Retina (tissue), 1 donor: ENCODE results near the gene CHCHD1.
"Not testable (repeated sequence)": the region's sequence is repeated elsewhere in the genome, so short reads cannot be mapped to it uniquely, and the experiment has no call there.

Source experiments
- DNase-seq: peaks from one replicate; pipeline ENCODE4 v3.0.0-alpha.2; 2016

CHCHD1 gene

GRCh38 chr10:73771722-73772280 lies 10.0 kb upstream of the CHCHD1 start:
- DNase-seq = no peak

- DNase-seq = peak; percentile 95
These were observed 9.3 kb upstream of the CHCHD1 start for GRCh38 chr10:73772281-73773151.

- no peak for DNase-seq
These were observed 8.5 kb upstream of the CHCHD1 start for GRCh38 chr10:73773152-73773879.

GRCh38 chr10:73774637-73775036 lies 7.2 kb upstream of the CHCHD1 start:
- no peak for DNase-seq

GRCh38 chr10:73779018-73779417 lies 2.8 kb upstream of the CHCHD1 start:
- DNase-seq = no peak

DNA sequence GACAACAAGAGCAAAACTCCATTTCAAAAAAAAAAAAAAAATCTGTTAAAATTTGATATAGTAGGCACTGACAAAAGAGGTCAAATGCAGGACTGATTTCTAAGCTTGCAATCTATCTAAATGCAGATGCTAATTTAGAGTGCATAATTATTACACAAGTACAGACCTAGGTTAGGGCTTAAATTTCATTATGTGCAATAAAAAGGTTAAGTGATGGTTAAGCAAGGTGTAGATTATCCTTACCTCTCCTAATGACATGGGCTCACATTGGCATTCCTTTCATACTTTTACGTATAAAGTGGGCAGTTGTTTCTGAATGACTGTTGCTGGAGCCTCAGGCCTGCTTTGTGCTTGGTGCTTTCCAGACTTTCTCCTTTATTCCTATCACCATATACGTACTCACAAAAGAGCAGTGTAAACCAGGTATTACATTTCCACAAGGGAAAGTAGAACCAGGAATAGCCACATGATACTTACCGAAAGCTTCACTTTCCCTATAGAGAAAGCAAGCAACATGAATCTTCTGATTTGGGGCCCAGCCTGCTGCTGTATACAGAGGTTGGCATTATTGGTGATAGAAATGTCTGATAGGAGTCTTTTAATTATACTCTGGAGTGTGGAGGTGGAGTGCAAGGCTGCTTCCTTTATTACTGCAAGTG lies 2.2 kb upstream of the CHCHD1 start:
- no peak for DNase-seq

DNA sequence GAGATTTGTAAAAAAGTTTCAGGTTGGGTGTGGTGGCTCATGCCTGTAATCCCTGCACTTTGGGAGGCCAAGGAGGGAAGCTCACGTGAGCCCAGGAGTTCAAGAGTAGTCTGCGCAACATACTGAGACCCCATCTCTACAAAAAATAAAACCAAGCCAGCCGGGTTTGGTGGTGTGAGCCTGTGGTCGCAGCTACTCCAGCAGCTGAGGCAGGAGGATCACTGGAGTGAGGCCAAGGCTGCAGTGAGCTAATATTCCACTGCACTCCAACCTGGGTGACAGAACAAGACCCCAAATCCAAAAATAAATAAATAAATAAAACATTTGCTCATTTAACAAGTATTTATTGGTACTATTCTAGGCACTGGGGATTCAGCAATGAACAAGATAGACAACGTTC lies 1.5 kb upstream of the CHCHD1 start:
- no peak for DNase-seq

DNA sequence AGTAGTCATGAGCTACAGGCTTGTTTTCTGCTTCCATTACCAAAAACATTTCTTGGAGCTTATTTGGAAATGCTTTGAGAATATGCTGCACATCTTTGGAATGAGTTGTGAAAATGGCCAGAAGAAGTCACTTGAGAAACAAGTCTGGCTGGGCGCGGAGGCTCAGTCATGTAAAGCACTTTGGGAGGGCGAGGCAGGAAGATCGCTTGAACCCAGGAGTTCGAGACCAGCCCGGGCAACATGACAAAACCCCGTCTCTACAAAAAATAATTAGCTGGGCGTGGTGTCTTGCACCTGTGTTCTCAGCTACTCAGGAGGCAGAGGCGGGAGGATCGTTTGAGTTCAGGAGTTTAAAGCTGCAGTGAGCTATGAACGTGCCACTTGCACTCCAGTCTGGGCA lies 882 bp upstream of the CHCHD1 start:
- no peak for DNase-seq

- DNase-seq = no peak
These were observed 335 bp upstream of the CHCHD1 start for GRCh38 chr10:73781548-73781878.

- DNase-seq = no peak
These were observed 869 bp downstream of the CHCHD1 start for GRCh38 chr10:73782749-73783085.

- DNase-seq = peak; percentile 96
These were observed 3.4 kb downstream of the CHCHD1 start, which contains the start of gene ZSWIM8 for GRCh38 chr10:73785211-73785720. ZSWIM8 (plus strand) TSS chr10:73785606; CDS start chr10:73785879, 273 bp downstream.

GRCh38 chr10:73785721-73786511 lies 4.1 kb downstream of the CHCHD1 start:
- peak; percentile 45 for DNase-seq

- no peak for DNase-seq
These were observed 4.7 kb downstream of the CHCHD1 start for GRCh38 chr10:73786512-73786885.

- DNase-seq = not testable (repeated sequence)
These were observed 5.4 kb downstream of the CHCHD1 start for GRCh38 chr10:73787031-73787800.

DNA sequence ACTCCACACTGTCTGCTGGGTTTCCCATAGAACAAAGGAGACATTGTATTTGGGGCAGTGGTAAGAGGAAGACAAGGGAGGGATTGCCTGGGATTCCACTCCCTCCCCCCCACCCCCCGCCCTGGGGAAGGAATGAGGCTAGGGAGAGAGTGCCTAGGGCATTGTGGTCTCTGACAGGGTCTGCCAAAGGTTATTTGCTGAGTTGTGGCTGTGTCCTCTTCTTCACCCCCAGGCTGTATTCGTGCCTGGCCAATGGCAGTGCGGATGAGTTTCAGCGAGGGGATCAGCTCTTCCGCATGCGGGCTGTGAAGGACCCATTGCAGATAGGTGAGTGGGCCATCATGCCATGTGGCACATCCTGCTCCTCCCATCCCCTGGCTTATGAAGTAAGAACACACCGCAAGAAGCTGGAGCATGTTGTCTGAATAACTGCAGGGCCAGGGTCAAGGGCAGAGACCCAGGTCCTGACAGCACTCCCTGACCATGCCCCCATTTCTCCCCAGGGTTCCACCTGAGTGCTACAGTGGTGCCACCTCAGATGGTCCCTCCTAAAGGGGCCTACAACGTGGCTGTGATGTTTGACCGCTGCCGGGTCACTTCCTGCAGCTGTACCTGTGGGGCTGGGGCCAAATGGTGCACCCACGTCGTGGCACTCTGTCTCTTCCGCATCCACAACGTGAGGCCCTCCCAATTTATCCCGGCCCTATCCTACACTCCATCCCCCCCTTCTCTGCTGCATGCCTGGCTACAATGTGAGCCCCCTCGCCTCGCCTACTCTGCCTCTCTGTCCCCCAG lies 7.2 kb downstream of the CHCHD1 start:
- DNase-seq = no peak

DNA sequence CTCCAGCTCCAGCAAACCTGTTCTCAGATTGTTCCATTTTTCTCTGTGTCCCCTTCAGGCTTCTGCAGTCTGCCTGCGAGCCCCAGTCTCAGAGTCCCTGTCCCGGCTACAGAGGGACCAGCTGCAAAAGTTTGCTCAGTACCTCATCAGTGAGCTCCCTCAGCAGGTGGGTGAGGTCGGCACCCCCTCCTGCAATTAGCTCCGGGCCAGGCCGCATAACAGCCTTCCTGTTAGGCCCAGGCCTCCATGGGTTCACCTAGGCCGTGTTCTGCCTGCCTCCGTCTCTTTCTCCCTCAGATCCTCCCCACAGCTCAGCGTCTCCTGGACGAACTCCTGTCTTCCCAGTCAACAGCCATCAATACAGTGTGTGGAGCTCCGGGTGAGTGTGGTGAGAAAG lies 7.8 kb downstream of the CHCHD1 start:
- no peak for DNase-seq

GRCh38 chr10:73790886-73791625 lies 9.2 kb downstream of the CHCHD1 start:
- DNase-seq = no peak

- no peak for DNase-seq
These were observed 10.1 kb downstream of the CHCHD1 start for GRCh38 chr10:73791871-73792400.

DNA sequence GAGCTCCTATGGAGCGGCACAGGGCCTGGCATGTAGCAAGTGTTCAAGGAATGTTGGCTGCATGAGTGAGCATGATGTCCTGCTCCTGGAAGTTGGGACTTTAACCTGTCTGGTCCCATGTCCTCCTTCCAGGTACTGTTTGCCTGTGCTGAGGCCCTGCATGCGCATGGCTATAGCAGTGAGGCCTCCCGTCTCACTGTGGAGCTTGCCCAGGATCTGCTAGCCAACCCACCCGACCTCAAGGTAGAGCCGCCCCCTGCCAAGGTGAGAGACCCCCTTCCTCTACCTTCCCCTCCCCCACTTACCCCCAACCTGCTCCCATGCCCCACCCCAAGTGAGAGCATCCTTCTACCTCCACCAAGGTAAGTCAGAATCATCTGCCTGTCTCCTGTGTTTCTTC lies 11.6 kb downstream of the CHCHD1 start:
- DNase-seq = no peak

- DNase-seq = not testable (repeated sequence)
These were observed 13.6 kb downstream of the CHCHD1 start for GRCh38 chr10:73795491-73795890.
